ENCODE measurements around the gene ACACB.

The ACACB gene

GRCh38 chr12:109140560-109140959 is 24.2 kb downstream of the ACACB start:
- TF ChIP-seq FOXP2 (optimal IDR thresholded peaks at IDR 0.05; ENCODE audit: borderline replicate concordance, extremely low read depth, extremely low read length, insufficient read depth) = no peak
- TF ChIP-seq TAF1 (IDR thresholded peaks at IDR 0.05; ENCODE audit: borderline replicate concordance, insufficient read depth, low read length) = no peak
- no peak for TF ChIP-seq REST (IDR thresholded peaks at IDR 0.05; ENCODE audit: insufficient read depth in 1 of 2, low read depth in 2 of 2, low read length in 2 of 2)
- no peak for TF ChIP-seq POLR2AphosphoS5 (IDR thresholded peaks at IDR 0.05; ENCODE audit: low read depth, low read length)
- TF ChIP-seq SIN3A (IDR thresholded peaks at IDR 0.05; ENCODE audit: borderline replicate concordance, insufficient read depth, low read length) = no peak

DNA sequence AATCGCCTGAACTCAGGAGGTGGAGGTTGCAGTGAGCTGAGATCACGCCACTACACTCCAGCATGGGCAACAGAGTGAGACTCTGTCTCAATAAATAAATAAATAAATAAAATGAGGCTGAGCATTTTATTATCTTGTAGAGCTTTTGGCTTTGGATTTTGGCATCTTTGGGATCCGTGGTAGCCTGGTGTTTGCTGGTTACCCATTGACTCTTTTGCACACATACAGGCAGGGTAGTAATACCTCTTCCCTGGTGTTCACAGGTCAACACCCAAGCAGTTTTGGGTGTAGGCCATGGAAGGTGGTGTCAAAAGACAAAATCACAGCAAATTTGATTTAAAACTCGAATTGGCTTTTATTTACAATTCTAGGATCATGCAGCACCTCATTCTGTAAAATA is 27.8 kb downstream of the ACACB start:
- TF ChIP-seq FOXP2 (optimal IDR thresholded peaks at IDR 0.05; ENCODE audit: borderline replicate concordance, extremely low read depth, extremely low read length, insufficient read depth) (no peak), REST (IDR thresholded peaks at IDR 0.05; ENCODE audit: insufficient read depth in 1 of 2, low read depth in 2 of 2, low read length in 2 of 2) (no peak), SIN3A (IDR thresholded peaks at IDR 0.05; ENCODE audit: borderline replicate concordance, insufficient read depth, low read length) (no peak), TAF1 (IDR thresholded peaks at IDR 0.05; ENCODE audit: borderline replicate concordance, insufficient read depth, low read length) (no peak), POLR2AphosphoS5 (IDR thresholded peaks at IDR 0.05; ENCODE audit: low read depth, low read length) (no peak)

GRCh38 chr12:109147954-109148353 is 31.6 kb downstream of the ACACB start:
- TF ChIP-seq POLR2AphosphoS5 (IDR thresholded peaks at IDR 0.05; ENCODE audit: low read depth, low read length) (no peak), FOXP2 (optimal IDR thresholded peaks at IDR 0.05; ENCODE audit: borderline replicate concordance, extremely low read depth, extremely low read length, insufficient read depth) (no peak), TAF1 (IDR thresholded peaks at IDR 0.05; ENCODE audit: borderline replicate concordance, insufficient read depth, low read length) (no peak), SIN3A (IDR thresholded peaks at IDR 0.05; ENCODE audit: borderline replicate concordance, insufficient read depth, low read length) (no peak), REST (IDR thresholded peaks at IDR 0.05; ENCODE audit: insufficient read depth in 1 of 2, low read depth in 2 of 2, low read length in 2 of 2) (no peak)

GRCh38 chr12:109150124-109150640 is 33.8 kb downstream of the ACACB start:
- TF ChIP-seq POLR2AphosphoS5 (IDR thresholded peaks at IDR 0.05; ENCODE audit: low read depth, low read length) (no peak), REST (IDR thresholded peaks at IDR 0.05; ENCODE audit: insufficient read depth in 1 of 2, low read depth in 2 of 2, low read length in 2 of 2) (no peak), SIN3A (IDR thresholded peaks at IDR 0.05; ENCODE audit: borderline replicate concordance, insufficient read depth, low read length) (no peak), TAF1 (IDR thresholded peaks at IDR 0.05; ENCODE audit: borderline replicate concordance, insufficient read depth, low read length) (no peak)

DNA sequence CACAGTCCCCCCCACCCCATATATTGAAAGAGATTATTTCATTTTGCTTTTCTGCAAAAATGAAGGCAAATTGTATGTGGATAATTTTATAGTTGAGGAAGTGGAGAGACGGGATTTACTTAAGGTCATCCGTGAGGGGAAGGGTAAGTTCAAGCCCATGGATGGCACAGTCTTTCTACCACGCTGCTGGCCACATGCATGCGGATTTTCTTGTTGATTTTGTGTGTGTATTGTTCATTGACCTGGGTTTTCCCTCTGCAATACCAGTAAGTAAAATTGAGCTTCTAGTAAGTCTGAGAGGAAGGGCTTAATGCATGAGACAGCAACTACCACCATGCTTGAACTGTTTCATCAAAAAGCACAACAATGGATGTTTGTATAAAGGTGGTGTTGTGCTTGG is 35.1 kb downstream of the ACACB start:
- TF ChIP-seq REST (IDR thresholded peaks at IDR 0.05; ENCODE audit: insufficient read depth in 1 of 2, low read depth in 2 of 2, low read length in 2 of 2) = no peak
- no peak for TF ChIP-seq FOXP2 (optimal IDR thresholded peaks at IDR 0.05; ENCODE audit: borderline replicate concordance, extremely low read depth, extremely low read length, insufficient read depth)
- TF ChIP-seq SIN3A (IDR thresholded peaks at IDR 0.05; ENCODE audit: borderline replicate concordance, insufficient read depth, low read length) = no peak
- no peak for TF ChIP-seq POLR2AphosphoS5 (IDR thresholded peaks at IDR 0.05; ENCODE audit: low read depth, low read length)
- TF ChIP-seq TAF1 (IDR thresholded peaks at IDR 0.05; ENCODE audit: borderline replicate concordance, insufficient read depth, low read length) = no peak
